M059J (cell line): Measurements from ENCODE around the gene PCSK2. TPM values are rescaled to one million over a fixed set of nuclear protein-coding genes. Genes with fewer than 3 reads are reported as not detected.

Source experiments
- DNase-seq: peaks from one replicate; pipeline ENCODE4 v3.0.0-alpha.2; 2012; ENCODE audit warnings: low read depth
- total RNA-seq: library from RNA; depleted of rRNA; stranded (reverse); fragments of >200 nt; shearing (Covaris generic); gene quantifications from 2 replicates; pipeline ENCODE4 v1.2.3, GENCODE V29; 2014

The PCSK2 gene
- total RNA-seq, 1 experiment from 2014 or later: 0.02 TPM

- DNase-seq: no peak
Observed at GRCh38 chr20:17248224-17248623, 21.4 kb downstream of the PCSK2 start.

- DNase-seq: no peak
Observed at GRCh38 chr20:17262786-17263185, 35.9 kb downstream of the PCSK2 start.

GRCh38 chr20:17273717-17274116 lies 46.9 kb downstream of the PCSK2 start:
- DNase-seq: no peak

GRCh38 chr20:17276101-17276500 lies 49.3 kb downstream of the PCSK2 start:
- DNase-seq: no peak

GRCh38 chr20:17281478-17281877 lies 54.6 kb downstream of the PCSK2 start:
- peak; percentile 44 for DNase-seq

- DNase-seq: no peak
Observed at GRCh38 chr20:17282501-17282900, 55.7 kb downstream of the PCSK2 start.

GRCh38 chr20:17287503-17287902 lies 60.7 kb downstream of the PCSK2 start:
- no peak for DNase-seq

- no peak for DNase-seq
Observed at GRCh38 chr20:17287998-17288397, 61.2 kb downstream of the PCSK2 start.

GRCh38 chr20:17295151-17295726 lies 68.4 kb downstream of the PCSK2 start:
- no peak for DNase-seq

- no peak for DNase-seq
Observed at GRCh38 chr20:17295991-17296390, 69.2 kb downstream of the PCSK2 start.

- DNase-seq: peak; percentile 47
Observed at GRCh38 chr20:17298171-17298570, 71.3 kb downstream of the PCSK2 start.

- DNase-seq: no peak
Observed at GRCh38 chr20:17298751-17299150, 71.9 kb downstream of the PCSK2 start.

- DNase-seq: no peak
Observed at GRCh38 chr20:17300113-17300512, 73.3 kb downstream of the PCSK2 start.

GRCh38 chr20:17304774-17305173 lies 77.9 kb downstream of the PCSK2 start:
- DNase-seq: no peak

GRCh38 chr20:17306427-17306826 lies 79.6 kb downstream of the PCSK2 start:
- no peak for DNase-seq

- no peak for DNase-seq
Observed at GRCh38 chr20:17314264-17314663, 87.4 kb downstream of the PCSK2 start.

GRCh38 chr20:17315407-17316231 lies 88.8 kb downstream of the PCSK2 start:
- DNase-seq: no peak

- no peak for DNase-seq
Observed at GRCh38 chr20:17316316-17317038, 89.6 kb downstream of the PCSK2 start.

GRCh38 chr20:17317341-17317740 lies 90.5 kb downstream of the PCSK2 start:
- DNase-seq: no peak

- peak; percentile 15 for DNase-seq
Observed at GRCh38 chr20:17320456-17320855, 93.6 kb downstream of the PCSK2 start.

- no peak for DNase-seq
Observed at GRCh38 chr20:17326096-17326495, 99.3 kb downstream of the PCSK2 start.

- DNase-seq: no peak
Observed at GRCh38 chr20:17327185-17328148, 100.6 kb downstream of the PCSK2 start.
